ENCODE results near the gene TRAK1.

TRAK1 gene

GRCh38 chr3:42172047-42172654 lies 81.0 kb downstream of the TRAK1 start:
- no peaks in the 10 kb centered on the region for H3K9me3 Mint-ChIP-seq
- no peak overlapping the region for H3K4me3 Mint-ChIP-seq
- DNase-seq, result no peak
- no peaks in the 10 kb centered on the region for H3K27me3 Mint-ChIP-seq
- H3K36me3 Mint-ChIP-seq, result peaks cover 11% of the 10 kb centered on the region
- CTCF ChIA-PET, result interaction anchor here (1.1 to 2.8 kb wide), 2 partner anchors 18 to 19 kb away, joined by 3 to 11 read pairs; no protein-coding TSS in a partner anchor
- H3K27ac Mint-ChIP-seq, result peak overlapping the region; percentile 95
- peaks cover 48% of the 10 kb centered on the region for H3K4me1 Mint-ChIP-seq

- peaks cover 49% of the 10 kb centered on the region for H3K4me1 Mint-ChIP-seq
- H3K4me3 Mint-ChIP-seq, result peak overlapping the region; percentile 25
- H3K9me3 Mint-ChIP-seq, result no peaks in the 10 kb centered on the region
- CTCF ChIA-PET, result no interaction called here
- peak; percentile 24 for DNase-seq
- H3K27me3 Mint-ChIP-seq, result no peaks in the 10 kb centered on the region
- peak overlapping the region; percentile 95 for H3K27ac Mint-ChIP-seq
- peaks cover 15% of the 10 kb centered on the region for H3K36me3 Mint-ChIP-seq
Observed at GRCh38 chr3:42173307-42173706, 82.2 kb downstream of the TRAK1 start.

GRCh38 chr3:42174679-42175385 lies 83.7 kb downstream of the TRAK1 start:
- Mint-ChIP-seq H3K36me3 (peaks cover 16% of the 10 kb centered on the region), H3K9me3 (no peaks in the 10 kb centered on the region), H3K4me1 (peaks cover 49% of the 10 kb centered on the region), H3K27ac (no peak overlapping the region), H3K4me3 (no peak overlapping the region), H3K27me3 (no peaks in the 10 kb centered on the region)
- CTCF ChIA-PET, result interaction anchor here (0.6 to 1.0 kb wide), 3 partner anchors 9 to 16 kb away, joined by 3 to 5 read pairs (median 4); no protein-coding TSS in a partner anchor
- no peak for DNase-seq

GRCh38 chr3:42175386-42176240 lies 84.5 kb downstream of the TRAK1 start:
- no peaks in the 10 kb centered on the region for H3K27me3 Mint-ChIP-seq
- H3K36me3 Mint-ChIP-seq, result peaks cover 16% of the 10 kb centered on the region
- no peak overlapping the region for H3K4me3 Mint-ChIP-seq
- no peak overlapping the region for H3K27ac Mint-ChIP-seq
- CTCF ChIA-PET, result interaction anchor here (0.9 kb wide), 1 partner anchor 16 kb away, joined by 5 read pairs; no protein-coding TSS in a partner anchor
- H3K4me1 Mint-ChIP-seq, result peaks cover 42% of the 10 kb centered on the region
- no peak for DNase-seq
- H3K9me3 Mint-ChIP-seq, result no peaks in the 10 kb centered on the region

GRCh38 chr3:42176242-42177034 lies 85.3 kb downstream of the TRAK1 start:
- H3K4me1 Mint-ChIP-seq, result peaks cover 37% of the 10 kb centered on the region

GRCh38 chr3:42177068-42177800 lies 86.1 kb downstream of the TRAK1 start:
- H3K36me3 Mint-ChIP-seq, result peaks cover 16% of the 10 kb centered on the region
- CTCF ChIA-PET, result interaction anchor here (1.1 to 4.5 kb wide), 3 partner anchors 10 to 14 kb away, joined by 3 to 35 read pairs (median 4); no protein-coding TSS in a partner anchor
- H3K4me3 Mint-ChIP-seq, result no peak overlapping the region
- no peaks in the 10 kb centered on the region for H3K27me3 Mint-ChIP-seq
- H3K9me3 Mint-ChIP-seq, result no peaks in the 10 kb centered on the region
- H3K4me1 Mint-ChIP-seq, result peaks cover 29% of the 10 kb centered on the region
- H3K27ac Mint-ChIP-seq, result no peak overlapping the region
- DNase-seq, result no peak

More at GRCh38 chr3:42176242-42177034, 85.3 kb downstream of the TRAK1 start:
- Mint-ChIP-seq H3K27me3 (no peaks in the 10 kb centered on the region), H3K9me3 (no peaks in the 10 kb centered on the region), H3K36me3 (peaks cover 16% of the 10 kb centered on the region), H3K4me3 (no peak overlapping the region), H3K27ac (no peak overlapping the region)
- DNase-seq, result no peak
- CTCF ChIA-PET, result interaction anchor here (1.1 kb wide), 1 partner anchor 15 kb away, joined by 3 read pairs; no protein-coding TSS in a partner anchor

GRCh38 chr3:42177801-42178150 lies 86.6 kb downstream of the TRAK1 start:
- CTCF ChIA-PET, result interaction anchor here (1.4 to 4.5 kb wide), 2 partner anchors 10 to 13 kb away, joined by 4 to 35 read pairs; no protein-coding TSS in a partner anchor
- Mint-ChIP-seq H3K27me3 (no peaks in the 10 kb centered on the region), H3K4me3 (no peak overlapping the region), H3K9me3 (no peaks in the 10 kb centered on the region), H3K27ac (no peak overlapping the region), H3K4me1 (peaks cover 23% of the 10 kb centered on the region), H3K36me3 (peaks cover 13% of the 10 kb centered on the region)
- no peak for DNase-seq

GRCh38 chr3:42179110-42179725 lies 88.1 kb downstream of the TRAK1 start:
- DNase-seq, result no peak
- no peak overlapping the region for H3K4me3 Mint-ChIP-seq
- no peaks in the 10 kb centered on the region for H3K9me3 Mint-ChIP-seq
- peaks cover 11% of the 10 kb centered on the region for H3K36me3 Mint-ChIP-seq
- peaks cover 9% of the 10 kb centered on the region for H3K4me1 Mint-ChIP-seq
- CTCF ChIA-PET, result interaction anchor here (1.4 to 4.5 kb wide), 2 partner anchors 8 to 11 kb away, joined by 4 to 35 read pairs; no protein-coding TSS in a partner anchor
- no peak overlapping the region for H3K27ac Mint-ChIP-seq
- no peaks in the 10 kb centered on the region for H3K27me3 Mint-ChIP-seq

- peaks cover 9% of the 10 kb centered on the region for H3K36me3 Mint-ChIP-seq
- CTCF ChIA-PET, result interaction anchor here (4.5 kb wide), 1 partner anchor 10 kb away, joined by 35 read pairs; no protein-coding TSS in a partner anchor
- H3K9me3 Mint-ChIP-seq, result no peaks in the 10 kb centered on the region
- no peak for DNase-seq
- no peak overlapping the region for H3K4me3 Mint-ChIP-seq
- no peaks in the 10 kb centered on the region for H3K27me3 Mint-ChIP-seq
- H3K27ac Mint-ChIP-seq, result no peak overlapping the region
- H3K4me1 Mint-ChIP-seq, result peaks cover 7% of the 10 kb centered on the region
Observed at GRCh38 chr3:42180901-42181300, 89.7 kb downstream of the TRAK1 start.

GRCh38 chr3:42182555-42182954 lies 91.4 kb downstream of the TRAK1 start:
- CTCF ChIA-PET, result interaction anchor here (1.0 kb wide), 1 partner anchor 8 kb away, joined by 5 read pairs; no protein-coding TSS in a partner anchor
- Mint-ChIP-seq H3K27me3 (no peaks in the 10 kb centered on the region), H3K4me3 (no peak overlapping the region), H3K4me1 (peaks cover 7% of the 10 kb centered on the region), H3K27ac (no peak overlapping the region), H3K9me3 (no peaks in the 10 kb centered on the region), H3K36me3 (peaks cover 7% of the 10 kb centered on the region)
- no peak for DNase-seq

- H3K4me3 Mint-ChIP-seq, result no peak overlapping the region
- peaks cover 5% of the 10 kb centered on the region for H3K4me1 Mint-ChIP-seq
- no peaks in the 10 kb centered on the region for H3K27me3 Mint-ChIP-seq
- H3K9me3 Mint-ChIP-seq, result no peaks in the 10 kb centered on the region
- CTCF ChIA-PET, result interaction anchor here (0.7 to 0.8 kb wide), 2 partner anchors 9 to 31 kb away, joined by 3 read pairs; no protein-coding TSS in a partner anchor
- H3K27ac Mint-ChIP-seq, result no peak overlapping the region
- no peak for DNase-seq
- H3K36me3 Mint-ChIP-seq, result peaks cover 5% of the 10 kb centered on the region
Observed at GRCh38 chr3:42183991-42184632, 93.0 kb downstream of the TRAK1 start.

All from activated naive CD4-positive, alpha-beta T cell treated with anti-CD3 and anti-CD28 coated beads, Interleukin-2, amount 10 ng/mL, durations not matched to agents 7 days and 5 days (primary cell).